Measurements from ENCODE around the gene PDE4B.
"Not testable (repeated sequence)": the region's sequence is repeated elsewhere in the genome, so short reads cannot be mapped to it uniquely, and the experiment has no call there.

- TF ChIP-seq POLR2AphosphoS5, CTCF, POLR2A (IDR thresholded peaks at IDR 0.05): not testable (repeated sequence)
Measured at GRCh38 chr1:66100959-66101358, 308.3 kb downstream of the PDE4B start.
